HG02852 (cell line): Measurements from ENCODE around the gene GOSR2.
"Not testable (repeated sequence)": the region's sequence is repeated elsewhere in the genome, so short reads cannot be mapped to it uniquely, and the experiment has no call there.

Experiments
- ATAC-seq: cut with Tn5 transposase; IDR thresholded peaks from one replicate; pipeline ENCODE4 v1.9.1; 2021; ENCODE audit warnings: mild to moderate bottlenecking, moderate library complexity; ENCODE audit not compliant: unreplicated experiment

The GOSR2 gene

DNA sequence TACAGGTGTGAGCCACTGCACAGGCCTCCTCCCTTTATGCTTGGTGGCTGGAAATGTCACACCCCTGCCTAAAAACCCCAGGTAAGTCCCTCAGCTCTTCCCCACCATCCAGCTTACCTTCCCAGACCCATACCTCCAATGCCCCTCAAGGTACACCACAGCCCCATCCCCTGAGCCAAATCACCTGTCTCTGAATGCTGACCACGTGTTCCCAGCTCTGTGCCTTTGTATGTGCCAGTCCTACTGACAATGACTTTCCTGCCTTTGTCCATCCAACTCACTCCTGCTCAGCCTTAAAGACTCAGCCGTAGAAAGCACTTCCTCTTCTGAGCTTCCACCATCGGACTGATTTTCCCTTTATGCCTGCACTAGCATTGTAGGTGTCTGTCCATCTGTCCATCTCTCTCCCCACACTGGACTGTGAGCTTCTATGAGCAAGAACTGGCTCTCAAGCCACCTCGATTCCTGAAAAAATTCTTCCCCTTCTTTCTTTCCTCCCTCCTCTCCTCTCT lies 30.7 kb upstream of the GOSR2 start:
- no peak for ATAC-seq

- no peak for ATAC-seq
Observed at GRCh38 chr17:46894024-46894423, 28.9 kb upstream of the GOSR2 start.

- ATAC-seq: no peak
Observed at GRCh38 chr17:46894476-46895151, 28.3 kb upstream of the GOSR2 start.

DNA sequence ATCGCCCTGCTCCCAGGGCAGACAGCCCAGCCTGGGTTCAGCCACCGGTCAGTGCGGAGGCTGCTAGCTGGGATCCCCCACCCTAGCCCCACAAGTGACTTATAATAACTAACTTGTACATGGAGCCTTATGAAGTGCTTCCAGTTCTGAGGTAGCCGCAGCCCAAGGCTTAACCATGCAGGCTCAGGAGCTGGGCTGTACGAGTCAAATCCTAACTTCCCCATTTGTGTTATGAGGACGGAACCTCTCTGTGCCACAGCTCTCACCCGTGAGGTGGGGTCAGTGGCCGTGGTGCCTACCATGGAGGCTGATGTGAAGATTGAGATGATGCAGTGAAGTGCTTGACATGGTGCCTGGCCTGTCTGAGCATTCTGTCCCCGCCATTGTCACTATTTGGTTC lies 27.8 kb upstream of the GOSR2 start:
- no peak for ATAC-seq

GRCh38 chr17:46896991-46897390 lies 26.0 kb upstream of the GOSR2 start:
- no peak for ATAC-seq

- ATAC-seq: no peak
Observed at GRCh38 chr17:46898364-46898763, 24.6 kb upstream of the GOSR2 start.

DNA sequence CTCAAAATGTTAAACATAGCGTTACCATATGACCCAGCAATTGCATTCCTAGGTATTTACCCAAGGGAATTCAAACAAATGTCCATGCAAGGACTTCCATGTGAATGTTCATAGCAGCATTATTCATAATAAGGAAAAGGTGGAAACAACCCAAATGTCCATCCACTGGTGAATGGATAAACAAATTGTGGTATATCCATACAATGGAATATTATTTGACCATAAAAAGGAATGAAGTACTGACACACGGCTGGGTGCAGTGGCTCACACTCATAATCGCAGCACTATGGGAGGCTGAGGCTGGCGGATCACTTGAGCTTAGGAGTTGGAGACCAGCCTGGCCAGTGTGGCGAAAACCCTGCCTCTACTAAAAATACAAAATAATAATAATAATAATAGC lies 24.1 kb upstream of the GOSR2 start:
- no peak for ATAC-seq

- ATAC-seq: no peak
Observed at GRCh38 chr17:46901291-46901690, 21.7 kb upstream of the GOSR2 start.

- no peak for ATAC-seq
Observed at GRCh38 chr17:46903762-46904672, 18.9 kb upstream of the GOSR2 start.

DNA sequence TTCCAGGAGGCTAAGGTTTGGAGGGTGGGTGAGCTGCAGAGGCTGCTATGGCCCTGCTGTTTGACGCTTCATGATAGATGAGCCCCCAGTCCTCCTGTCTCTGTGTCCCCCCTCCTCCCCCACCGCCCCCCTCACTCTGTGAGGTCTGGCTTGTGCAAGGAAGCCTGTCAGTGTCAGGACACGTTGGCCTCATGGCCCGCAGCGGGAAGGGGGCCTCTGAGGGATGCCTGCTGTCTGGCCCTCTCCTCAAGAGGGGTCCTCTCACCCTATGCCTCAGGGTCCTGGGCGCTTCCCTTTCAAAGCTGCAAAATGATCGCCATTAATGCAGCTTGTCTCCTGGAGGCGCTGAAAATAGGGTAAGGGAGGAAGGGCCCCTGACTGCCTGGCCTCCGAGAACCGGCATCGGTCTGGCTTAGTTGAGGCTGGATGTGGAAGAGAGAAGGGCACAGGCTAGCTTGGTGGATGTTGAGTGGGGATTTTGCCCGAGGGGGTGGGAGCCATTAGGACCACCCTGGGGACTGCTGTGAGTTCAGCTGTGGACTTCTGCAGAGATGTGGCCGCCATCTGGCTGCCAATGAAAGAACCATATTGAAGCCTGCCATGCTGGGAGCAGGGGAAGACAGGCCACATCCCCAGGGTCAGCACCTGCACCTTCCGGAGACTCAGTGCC lies 14.8 kb upstream of the GOSR2 start:
- no peak for ATAC-seq

DNA sequence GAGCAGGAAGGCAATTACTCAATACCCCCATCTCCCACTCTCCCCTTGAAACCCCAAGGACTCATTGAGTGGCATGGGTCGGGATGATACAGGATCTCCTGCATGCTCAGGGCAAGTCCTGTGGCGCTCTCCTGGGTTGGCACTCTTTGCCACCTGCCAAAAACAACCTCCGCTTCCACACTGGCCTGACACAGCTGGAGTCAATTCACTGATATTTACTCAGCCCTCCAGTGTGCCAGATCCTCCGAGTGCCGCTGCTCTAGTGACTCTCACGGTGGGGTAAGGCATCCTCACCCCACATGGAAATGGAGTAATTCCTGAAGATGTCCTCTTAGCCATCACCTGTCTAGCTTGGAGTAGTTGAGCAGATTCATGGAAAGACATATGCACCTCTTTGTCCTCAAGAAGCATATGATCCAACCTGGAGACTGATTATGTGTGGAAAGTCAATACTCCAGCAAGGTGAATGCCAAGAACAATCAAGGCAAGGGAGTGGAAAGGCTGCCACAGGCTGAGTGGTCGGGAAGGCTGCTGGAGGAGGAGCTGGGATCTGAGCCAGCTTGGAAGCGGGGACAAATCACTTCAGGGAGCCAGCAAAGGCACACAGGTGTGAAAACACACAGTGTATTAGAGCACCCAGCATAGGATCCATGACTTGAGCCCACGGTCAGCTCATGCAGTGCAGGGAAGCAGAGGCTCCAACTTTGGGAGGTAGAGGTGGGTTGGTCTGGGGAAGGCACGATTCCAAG lies 12.6 kb upstream of the GOSR2 start:
- ATAC-seq: no peak

GRCh38 chr17:46911311-46911710 lies 11.6 kb upstream of the GOSR2 start:
- ATAC-seq: no peak

GRCh38 chr17:46915596-46915995 lies 7.4 kb upstream of the GOSR2 start:
- no peak for ATAC-seq

DNA sequence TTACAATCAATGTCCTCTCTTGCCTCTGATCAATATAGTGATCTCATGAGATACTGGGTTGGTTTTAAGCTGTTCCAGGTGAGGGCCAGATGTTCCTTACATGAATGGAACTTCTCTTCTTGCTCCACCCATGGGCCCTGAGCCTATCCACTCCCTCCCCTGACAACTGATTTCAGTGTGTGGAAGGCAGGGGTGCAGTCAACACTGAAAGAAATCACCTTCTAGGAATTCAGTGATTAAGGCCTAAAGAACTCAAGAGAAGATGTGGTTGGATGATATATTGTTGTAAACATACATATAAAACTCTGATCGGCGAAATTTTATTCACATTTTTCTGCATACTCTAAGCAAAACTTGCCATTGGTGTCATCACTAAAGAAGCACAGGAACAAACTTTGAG lies 6.7 kb upstream of the GOSR2 start:
- ATAC-seq: no peak

- ATAC-seq: no peak
Observed at GRCh38 chr17:46916623-46917022, 6.3 kb upstream of the GOSR2 start.

GRCh38 chr17:46917041-46917440 lies 5.9 kb upstream of the GOSR2 start:
- ATAC-seq: no peak

GRCh38 chr17:46917516-46917915 lies 5.4 kb upstream of the GOSR2 start:
- ATAC-seq: no peak

DNA sequence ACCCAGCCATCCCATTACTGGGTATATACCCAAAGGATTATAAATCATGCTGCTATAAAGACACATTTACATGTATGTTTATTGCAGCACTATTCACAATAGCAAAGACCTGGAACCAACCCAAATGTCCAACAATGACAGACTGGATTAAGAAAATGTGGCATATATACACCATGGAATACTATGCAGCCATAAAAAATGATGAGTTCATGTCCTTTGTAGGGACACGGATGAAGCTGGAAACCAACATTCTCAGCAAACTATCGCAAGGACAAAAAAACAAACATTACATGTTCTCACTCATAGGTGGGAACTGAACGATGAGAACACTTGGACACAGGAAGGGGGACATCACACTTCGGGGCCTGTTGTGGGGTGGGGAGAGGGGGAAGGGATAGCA lies 998 bp upstream of the GOSR2 start:
- not testable (repeated sequence) for ATAC-seq

DNA sequence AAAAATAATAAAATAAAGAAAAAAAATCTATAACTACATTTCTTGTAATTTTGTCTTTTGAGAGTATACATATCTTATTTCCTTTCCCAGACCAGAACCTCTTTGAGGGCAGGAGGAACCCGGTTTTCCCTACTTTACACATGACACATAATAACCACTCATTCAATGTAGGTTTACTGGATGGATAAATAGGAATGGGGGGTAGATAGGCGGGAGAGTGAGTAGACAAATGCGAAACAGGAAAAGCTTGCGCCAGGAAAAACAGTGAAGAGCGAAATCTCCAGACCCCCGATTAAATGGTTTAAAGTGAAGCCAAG lies 515 bp upstream of the GOSR2 start:
- no peak for ATAC-seq

- ATAC-seq: no peak
Observed at GRCh38 chr17:46925185-46925868, 2.4 kb downstream of the GOSR2 start.
